WTC11 (cell line): Measurements from ENCODE around the gene ARSK. TPM values are rescaled to one million over a fixed set of nuclear protein-coding genes. Genes with fewer than 3 reads are reported as not detected.

ENCODE experiments used
- ATAC-seq: fragments of 200-7000 bp; cut with Tn5 transposase; 2 replicates; pipeline ENCODE4 v1.10.0; 2021; ENCODE audit warnings: mild to moderate bottlenecking, moderate library complexity
- CTCF ChIA-PET: fragments of 300-600 bp; sonication (Branson Sonifier 250); formaldehyde crosslinking; loops from one replicate; lab custom pipeline; 2021; ENCODE audit warnings: antibody characterized with exemption; lab: Charles Lee
- POLR2A ChIA-PET: fragments of 350-600 bp; sonication (Branson Sonifier 250); formaldehyde crosslinking; loops from one replicate; lab custom pipeline; 2021; ENCODE audit warnings: antibody characterized with exemption; lab: Charles Lee
- DNase-seq: peaks from one replicate; pipeline ENCODE4 v3.0.0; 2021; ENCODE audit warnings: low spot score
- H3K27ac Mint-ChIP-seq: 2 replicates; pipeline ENCODE4 v1.8.0; 2021; ENCODE audit warnings: mixed read lengths
- H3K27me3 Mint-ChIP-seq: 2 replicates; pipeline ENCODE4 v1.8.0; 2021; ENCODE audit warnings: low read depth, mild to moderate bottlenecking, moderate library complexity, mixed read lengths
- H3K36me3 Mint-ChIP-seq: 2 replicates; pipeline ENCODE4 v1.8.0; 2021; ENCODE audit warnings: mixed read lengths
- H3K4me1 Mint-ChIP-seq: 2 replicates; pipeline ENCODE4 v1.8.0; 2022; ENCODE audit warnings: mixed read lengths
- H3K4me3 Mint-ChIP-seq: 2 replicates; pipeline ENCODE4 v1.8.0; 2021; ENCODE audit warnings: mild to moderate bottlenecking, moderate library complexity, mixed read lengths
- H3K9me3 Mint-ChIP-seq: 2 replicates; pipeline ENCODE4 v1.8.0; 2021; ENCODE audit warnings: mixed read lengths
- CREB1 ChIP-seq: sonication (generic); formaldehyde crosslinking; IDR thresholded peaks from 2 replicates; pipeline ENCODE4 v1.8.0; 2023; ENCODE audit warnings: mild to moderate bottlenecking, missing genetic modification reagents
- ETV6 ChIP-seq: sonication (generic); formaldehyde crosslinking; IDR thresholded peaks from 2 replicates; pipeline ENCODE4 v1.8.1; 2022; ENCODE audit warnings: mild to moderate bottlenecking, missing genetic modification reagents
- FOXP1 ChIP-seq: sonication (generic); formaldehyde crosslinking; IDR thresholded peaks from 2 replicates; pipeline ENCODE4 v1.8.0; 2022; ENCODE audit warnings: missing genetic modification reagents, mild to moderate bottlenecking, moderate library complexity, borderline replicate concordance
- GTF2I ChIP-seq: fragments of 250-450 bp; sonication (Bioruptor Pico); conservative IDR thresholded peaks from 2 replicates; pipeline ENCODE4 v1.4.0; 2021; ENCODE audit warnings: mild to moderate bottlenecking
- NFATC4 ChIP-seq: fragments of 250-450 bp; sonication (Bioruptor Pico); IDR thresholded peaks from 2 replicates; pipeline ENCODE4 v1.9.0; 2021; ENCODE audit warnings: mild to moderate bottlenecking
- NFE2L1 ChIP-seq: sonication (generic); formaldehyde crosslinking; IDR thresholded peaks from 2 replicates; pipeline ENCODE4 v1.8.1; 2023; ENCODE audit warnings: missing genetic modification reagents
- NR2C2 ChIP-seq: sonication (generic); formaldehyde crosslinking; IDR thresholded peaks from 2 replicates; pipeline ENCODE4 v1.8.0; 2022; ENCODE audit warnings: mild to moderate bottlenecking, missing genetic modification reagents
- NR3C1 ChIP-seq: sonication (generic); formaldehyde crosslinking; conservative IDR thresholded peaks from 2 replicates; pipeline ENCODE4 v1.8.1; 2023; ENCODE audit warnings: low read depth, mild to moderate bottlenecking, missing genetic modification reagents
- TEAD4 ChIP-seq: sonication (generic); formaldehyde crosslinking; IDR thresholded peaks from 2 replicates; pipeline ENCODE4 v1.8.0; 2022; ENCODE audit warnings: mild to moderate bottlenecking, missing genetic modification reagents
- ZBTB21 ChIP-seq: sonication (generic); formaldehyde crosslinking; IDR thresholded peaks from 2 replicates; pipeline ENCODE4 v1.8.1; 2023; ENCODE audit warnings: mild to moderate bottlenecking, missing genetic modification reagents, borderline replicate concordance
- ZNF317 ChIP-seq: sonication (generic); formaldehyde crosslinking; IDR thresholded peaks from 2 replicates; pipeline ENCODE4 v1.8.1; 2023; ENCODE audit warnings: low read depth, mild to moderate bottlenecking, moderate library complexity, missing genetic modification reagents, borderline replicate concordance
- ZNF396 ChIP-seq: fragments of 250-450 bp; sonication (Bioruptor Pico); IDR thresholded peaks from 2 replicates; pipeline ENCODE4 v1.8.0; 2021; ENCODE audit warnings: mild to moderate bottlenecking, moderate library complexity, borderline replicate concordance
- ZNF416 ChIP-seq: fragments of 250-450 bp; sonication (Bioruptor Pico); IDR thresholded peaks from 2 replicates; pipeline ENCODE4 v1.9.0; 2021; ENCODE audit warnings: mild to moderate bottlenecking, inconsistent platforms
- total RNA-seq: library from RNA; stranded (reverse); gene quantifications from 3 replicates; pipeline ENCODE4 v1.2.3, GENCODE V29; 2021
- TF ChIP-seq, protein P1 (sequence below): fragments of 250-450 bp; sonication (Bioruptor Pico); conservative IDR thresholded peaks from 2 replicates; pipeline ENCODE4 v1.9.0; 2021; ENCODE audit warnings: mild to moderate bottlenecking
- TF ChIP-seq, protein P2 (sequence below): sonication (generic); formaldehyde crosslinking; conservative IDR thresholded peaks from 2 replicates; pipeline ENCODE4 v1.8.1; 2022; ENCODE audit warnings: mild to moderate bottlenecking, missing genetic modification reagents
- TF ChIP-seq, protein P3 (sequence below): fragments of 250-450 bp; sonication (Bioruptor Pico); IDR thresholded peaks from 2 replicates; pipeline ENCODE4 v1.8.0; 2021; ENCODE audit warnings: mild to moderate bottlenecking
- TF ChIP-seq, protein P4 (sequence below): sonication (generic); formaldehyde crosslinking; IDR thresholded peaks from 2 replicates; pipeline ENCODE4 v1.8.0; 2023; ENCODE audit warnings: missing genetic modification reagents, mild to moderate bottlenecking, borderline replicate concordance
- TF ChIP-seq, protein P5 (sequence below): sonication (generic); formaldehyde crosslinking; IDR thresholded peaks from 2 replicates; pipeline ENCODE4 v1.8.1; 2023; ENCODE audit warnings: mild to moderate bottlenecking, missing genetic modification reagents, moderate library complexity
- TF ChIP-seq, protein P6 (sequence below): sonication (generic); formaldehyde crosslinking; IDR thresholded peaks from 2 replicates; pipeline ENCODE4 v1.8.0; 2022; ENCODE audit warnings: mild to moderate bottlenecking, missing genetic modification reagents
- TF ChIP-seq, protein P7 (sequence below): sonication (generic); formaldehyde crosslinking; IDR thresholded peaks from 2 replicates; pipeline ENCODE4 v1.8.1; 2022; ENCODE audit warnings: missing genetic modification reagents, borderline replicate concordance

Gene ARSK
- total RNA-seq, 1 experiment from 2014 or later, result 15.1 TPM

GRCh38 chr5:95549030-95549429, 5.9 kb upstream of the ARSK start (continued):
- TF ChIP-seq, protein P1, sequence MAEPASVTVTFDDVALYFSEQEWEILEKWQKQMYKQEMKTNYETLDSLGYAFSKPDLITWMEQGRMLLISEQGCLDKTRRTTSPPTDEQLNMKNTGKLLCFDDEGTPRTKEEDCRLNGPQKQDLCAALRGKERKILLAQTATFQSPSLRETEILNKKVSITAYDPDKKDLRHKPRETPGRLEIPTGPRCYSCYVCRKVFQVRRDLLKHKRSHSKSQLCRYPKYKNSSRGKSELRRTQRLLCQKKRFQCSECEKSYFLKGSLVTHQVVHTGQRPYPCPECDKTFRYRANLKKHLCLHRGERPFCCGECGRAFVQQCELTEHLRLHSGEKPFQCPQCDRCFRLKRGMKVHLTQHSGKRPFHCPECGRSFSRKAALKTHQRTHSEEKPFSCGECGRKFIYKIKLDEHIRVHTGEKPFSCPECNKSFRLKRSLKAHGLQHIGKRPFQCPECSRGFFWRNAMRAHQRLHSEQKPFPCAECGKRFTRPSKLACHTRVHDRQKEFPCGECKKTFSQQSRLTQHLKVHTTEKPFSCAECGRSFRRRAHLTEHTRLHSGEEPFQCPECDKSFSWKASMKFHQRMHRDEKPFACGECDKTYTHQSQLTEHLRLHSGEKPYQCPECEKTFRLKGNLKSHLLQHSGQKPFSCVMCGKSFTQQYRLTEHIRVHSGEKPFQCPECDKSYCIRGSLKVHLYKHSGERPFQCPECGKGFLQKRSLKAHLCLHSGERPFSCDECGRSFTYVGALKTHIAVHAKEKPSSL, result no peak
- TF ChIP-seq GTF2I (CRISPR knock-in tag), result no peak

DNA sequence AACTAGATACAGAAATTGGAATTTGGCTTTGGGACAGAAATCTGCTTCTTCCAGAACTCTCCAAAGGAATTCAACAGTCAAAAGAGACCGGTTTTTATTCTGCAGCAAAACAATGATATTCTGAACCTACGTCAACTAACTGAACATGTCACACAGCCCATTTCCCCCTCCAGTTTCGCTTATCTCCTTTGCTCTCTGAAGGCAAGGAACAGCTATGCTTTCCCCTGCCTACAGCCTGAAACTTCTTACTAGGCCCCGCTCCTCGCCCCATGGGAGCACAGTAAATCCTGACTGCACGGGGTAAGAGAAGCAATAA, 612 bp upstream of the ARSK start:
- Mint-ChIP-seq H3K4me3 (peak overlapping the region; percentile 93), H3K4me1 (peaks cover 20% of the 10 kb centered on the region), H3K27me3 (no peaks in the 10 kb centered on the region; the same call in 1 of the 2 replicates), H3K9me3 (no peaks in the 10 kb centered on the region), H3K36me3 (peaks cover 8% of the 10 kb centered on the region), H3K27ac (peak overlapping the region; percentile 98)
- ChIA-PET CTCF (interaction anchor here (1.0 kb wide), 1 partner anchor 45 kb away, joined by 3 read pairs; no protein-coding TSS in a partner anchor), POLR2A (no interaction called here)
- TF ChIP-seq ZNF396 (CRISPR knock-in tag), result no peak
- no peak for TF ChIP-seq TEAD4 (CRISPR knock-in tag)
- TF ChIP-seq, protein P2, sequence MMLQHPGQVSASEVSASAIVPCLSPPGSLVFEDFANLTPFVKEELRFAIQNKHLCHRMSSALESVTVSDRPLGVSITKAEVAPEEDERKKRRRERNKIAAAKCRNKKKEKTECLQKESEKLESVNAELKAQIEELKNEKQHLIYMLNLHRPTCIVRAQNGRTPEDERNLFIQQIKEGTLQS (CRISPR knock-in tag), result no peak
- TF ChIP-seq, protein P3, sequence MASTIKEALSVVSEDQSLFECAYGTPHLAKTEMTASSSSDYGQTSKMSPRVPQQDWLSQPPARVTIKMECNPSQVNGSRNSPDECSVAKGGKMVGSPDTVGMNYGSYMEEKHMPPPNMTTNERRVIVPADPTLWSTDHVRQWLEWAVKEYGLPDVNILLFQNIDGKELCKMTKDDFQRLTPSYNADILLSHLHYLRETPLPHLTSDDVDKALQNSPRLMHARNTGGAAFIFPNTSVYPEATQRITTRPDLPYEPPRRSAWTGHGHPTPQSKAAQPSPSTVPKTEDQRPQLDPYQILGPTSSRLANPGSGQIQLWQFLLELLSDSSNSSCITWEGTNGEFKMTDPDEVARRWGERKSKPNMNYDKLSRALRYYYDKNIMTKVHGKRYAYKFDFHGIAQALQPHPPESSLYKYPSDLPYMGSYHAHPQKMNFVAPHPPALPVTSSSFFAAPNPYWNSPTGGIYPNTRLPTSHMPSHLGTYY (CRISPR knock-in tag), result no peak
- TF ChIP-seq ZNF416 (CRISPR knock-in tag), result no peak
- TF ChIP-seq, protein P4, sequence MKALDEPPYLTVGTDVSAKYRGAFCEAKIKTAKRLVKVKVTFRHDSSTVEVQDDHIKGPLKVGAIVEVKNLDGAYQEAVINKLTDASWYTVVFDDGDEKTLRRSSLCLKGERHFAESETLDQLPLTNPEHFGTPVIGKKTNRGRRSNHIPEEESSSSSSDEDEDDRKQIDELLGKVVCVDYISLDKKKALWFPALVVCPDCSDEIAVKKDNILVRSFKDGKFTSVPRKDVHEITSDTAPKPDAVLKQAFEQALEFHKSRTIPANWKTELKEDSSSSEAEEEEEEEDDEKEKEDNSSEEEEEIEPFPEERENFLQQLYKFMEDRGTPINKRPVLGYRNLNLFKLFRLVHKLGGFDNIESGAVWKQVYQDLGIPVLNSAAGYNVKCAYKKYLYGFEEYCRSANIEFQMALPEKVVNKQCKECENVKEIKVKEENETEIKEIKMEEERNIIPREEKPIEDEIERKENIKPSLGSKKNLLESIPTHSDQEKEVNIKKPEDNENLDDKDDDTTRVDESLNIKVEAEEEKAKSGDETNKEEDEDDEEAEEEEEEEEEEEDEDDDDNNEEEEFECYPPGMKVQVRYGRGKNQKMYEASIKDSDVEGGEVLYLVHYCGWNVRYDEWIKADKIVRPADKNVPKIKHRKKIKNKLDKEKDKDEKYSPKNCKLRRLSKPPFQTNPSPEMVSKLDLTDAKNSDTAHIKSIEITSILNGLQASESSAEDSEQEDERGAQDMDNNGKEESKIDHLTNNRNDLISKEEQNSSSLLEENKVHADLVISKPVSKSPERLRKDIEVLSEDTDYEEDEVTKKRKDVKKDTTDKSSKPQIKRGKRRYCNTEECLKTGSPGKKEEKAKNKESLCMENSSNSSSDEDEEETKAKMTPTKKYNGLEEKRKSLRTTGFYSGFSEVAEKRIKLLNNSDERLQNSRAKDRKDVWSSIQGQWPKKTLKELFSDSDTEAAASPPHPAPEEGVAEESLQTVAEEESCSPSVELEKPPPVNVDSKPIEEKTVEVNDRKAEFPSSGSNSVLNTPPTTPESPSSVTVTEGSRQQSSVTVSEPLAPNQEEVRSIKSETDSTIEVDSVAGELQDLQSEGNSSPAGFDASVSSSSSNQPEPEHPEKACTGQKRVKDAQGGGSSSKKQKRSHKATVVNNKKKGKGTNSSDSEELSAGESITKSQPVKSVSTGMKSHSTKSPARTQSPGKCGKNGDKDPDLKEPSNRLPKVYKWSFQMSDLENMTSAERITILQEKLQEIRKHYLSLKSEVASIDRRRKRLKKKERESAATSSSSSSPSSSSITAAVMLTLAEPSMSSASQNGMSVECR, result no peak
- ATAC-seq (no peak), DNase-seq (no peak)

DNA sequence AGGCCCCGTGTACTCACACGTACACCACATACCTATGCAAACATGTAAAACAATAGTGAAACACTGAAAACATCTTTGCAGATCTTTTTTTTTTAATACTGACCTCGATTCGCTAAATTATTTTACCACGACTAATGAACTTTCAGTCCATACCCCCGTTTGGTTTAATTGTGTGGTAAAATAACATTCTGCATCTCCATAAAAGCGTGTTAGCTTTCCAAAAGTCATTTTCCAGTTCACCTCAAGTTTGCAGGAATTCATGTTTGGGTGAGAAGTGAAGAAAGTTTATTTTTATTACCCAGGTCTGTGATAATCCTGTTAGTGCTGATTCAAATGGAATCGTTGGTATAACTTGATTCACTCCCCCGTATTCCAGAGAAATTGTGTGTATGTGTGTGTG, 652 bp downstream of the ARSK start:
- CTCF ChIA-PET, result interaction anchor here (1.0 kb wide), 1 partner anchor 44 kb away, joined by 3 read pairs; no protein-coding TSS in a partner anchor
- Mint-ChIP-seq H3K27me3 (no peaks in the 10 kb centered on the region; the same call in 1 of the 2 replicates), H3K36me3 (peaks cover 8% of the 10 kb centered on the region), H3K27ac (peak overlapping the region; percentile 98), H3K4me1 (peaks cover 20% of the 10 kb centered on the region), H3K9me3 (no peaks in the 10 kb centered on the region), H3K4me3 (peak overlapping the region; percentile 93)
- POLR2A ChIA-PET, result interaction anchor here (1.0 kb wide), 1 partner anchor 91 kb away, joined by 3 read pairs; the partner anchor contains the start of gene RFESD
- no peak for DNase-seq
- no peak for ATAC-seq
- TF ChIP-seq, protein P5, sequence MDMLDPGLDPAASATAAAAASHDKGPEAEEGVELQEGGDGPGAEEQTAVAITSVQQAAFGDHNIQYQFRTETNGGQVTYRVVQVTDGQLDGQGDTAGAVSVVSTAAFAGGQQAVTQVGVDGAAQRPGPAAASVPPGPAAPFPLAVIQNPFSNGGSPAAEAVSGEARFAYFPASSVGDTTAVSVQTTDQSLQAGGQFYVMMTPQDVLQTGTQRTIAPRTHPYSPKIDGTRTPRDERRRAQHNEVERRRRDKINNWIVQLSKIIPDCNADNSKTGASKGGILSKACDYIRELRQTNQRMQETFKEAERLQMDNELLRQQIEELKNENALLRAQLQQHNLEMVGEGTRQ (CRISPR knock-in tag), result no peak
- TF ChIP-seq, protein P6, sequence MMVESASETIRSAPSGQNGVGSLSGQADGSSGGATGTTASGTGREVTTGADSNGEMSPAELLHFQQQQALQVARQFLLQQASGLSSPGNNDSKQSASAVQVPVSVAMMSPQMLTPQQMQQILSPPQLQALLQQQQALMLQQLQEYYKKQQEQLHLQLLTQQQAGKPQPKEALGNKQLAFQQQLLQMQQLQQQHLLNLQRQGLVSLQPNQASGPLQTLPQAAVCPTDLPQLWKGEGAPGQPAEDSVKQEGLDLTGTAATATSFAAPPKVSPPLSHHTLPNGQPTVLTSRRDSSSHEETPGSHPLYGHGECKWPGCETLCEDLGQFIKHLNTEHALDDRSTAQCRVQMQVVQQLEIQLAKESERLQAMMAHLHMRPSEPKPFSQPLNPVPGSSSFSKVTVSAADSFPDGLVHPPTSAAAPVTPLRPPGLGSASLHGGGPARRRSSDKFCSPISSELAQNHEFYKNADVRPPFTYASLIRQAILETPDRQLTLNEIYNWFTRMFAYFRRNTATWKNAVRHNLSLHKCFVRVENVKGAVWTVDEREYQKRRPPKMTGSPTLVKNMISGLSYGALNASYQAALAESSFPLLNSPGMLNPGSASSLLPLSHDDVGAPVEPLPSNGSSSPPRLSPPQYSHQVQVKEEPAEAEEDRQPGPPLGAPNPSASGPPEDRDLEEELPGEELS (CRISPR knock-in tag), result no peak
- TF ChIP-seq NFATC4 (no peak), ZNF317 (CRISPR knock-in tag) (no peak), ZBTB21 (CRISPR knock-in tag) (no peak), CREB1 (CRISPR knock-in tag) (no peak), NR3C1 (CRISPR knock-in tag) (no peak), NFE2L1 (no peak), NR2C2 (CRISPR knock-in tag) (no peak), FOXP1 (CRISPR knock-in tag) (no peak), ETV6 (CRISPR knock-in tag) (no peak)
- TF ChIP-seq, protein P7, sequence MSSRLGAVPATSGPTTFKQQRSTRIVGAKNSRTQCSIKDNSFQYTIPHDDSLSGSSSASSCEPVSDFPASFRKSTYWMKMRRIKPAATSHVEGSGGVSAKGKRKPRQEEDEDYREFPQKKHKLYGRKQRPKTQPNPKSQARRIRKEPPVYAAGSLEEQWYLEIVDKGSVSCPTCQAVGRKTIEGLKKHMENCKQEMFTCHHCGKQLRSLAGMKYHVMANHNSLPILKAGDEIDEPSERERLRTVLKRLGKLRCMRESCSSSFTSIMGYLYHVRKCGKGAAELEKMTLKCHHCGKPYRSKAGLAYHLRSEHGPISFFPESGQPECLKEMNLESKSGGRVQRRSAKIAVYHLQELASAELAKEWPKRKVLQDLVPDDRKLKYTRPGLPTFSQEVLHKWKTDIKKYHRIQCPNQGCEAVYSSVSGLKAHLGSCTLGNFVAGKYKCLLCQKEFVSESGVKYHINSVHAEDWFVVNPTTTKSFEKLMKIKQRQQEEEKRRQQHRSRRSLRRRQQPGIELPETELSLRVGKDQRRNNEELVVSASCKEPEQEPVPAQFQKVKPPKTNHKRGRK, result no peak
